ENCODE data around the gene APLNR.

The APLNR gene

GRCh38 chr11:57214494-57214893 is 22.6 kb downstream of the APLNR start:
- no peak for DNase-seq

GRCh38 chr11:57214098-57214417 is 23.0 kb downstream of the APLNR start:
- DNase-seq = no peak

GRCh38 chr11:57213342-57214097 is 23.5 kb downstream of the APLNR start:
- no peak for DNase-seq

GRCh38 chr11:57210781-57211180 is 26.3 kb downstream of the APLNR start:
- no peak for DNase-seq

GRCh38 chr11:57207168-57207567 is 29.9 kb downstream of the APLNR start:
- no peak for DNase-seq

- no peak for DNase-seq
Observed at GRCh38 chr11:57205041-57205641, 31.9 kb downstream of the APLNR start.

- no peak for DNase-seq
Observed at GRCh38 chr11:57203882-57204480, 33.1 kb downstream of the APLNR start.

- DNase-seq = no peak
Observed at GRCh38 chr11:57203359-57203758, 33.7 kb downstream of the APLNR start.

GRCh38 chr11:57202281-57202680 is 34.8 kb downstream of the APLNR start:
- DNase-seq = no peak

- no peak for DNase-seq
Observed at GRCh38 chr11:57200917-57201316, 36.1 kb downstream of the APLNR start.

GRCh38 chr11:57199330-57199729 is 37.7 kb downstream of the APLNR start:
- DNase-seq = no peak

GRCh38 chr11:57197762-57198161 is 39.3 kb downstream of the APLNR start:
- DNase-seq = no peak

GRCh38 chr11:57196596-57196995 is 40.5 kb downstream of the APLNR start:
- no peak for DNase-seq

GRCh38 chr11:57192316-57192715 is 44.7 kb downstream of the APLNR start:
- DNase-seq = no peak

- DNase-seq = no peak
Observed at GRCh38 chr11:57191311-57192219, 45.5 kb downstream of the APLNR start.

GRCh38 chr11:57190548-57190947 is 46.5 kb downstream of the APLNR start:
- no peak for DNase-seq

Data from T-helper 1 cell (primary cell).